ENCODE measurements around the gene ETFA. TPM values are rescaled to one million over a fixed set of nuclear protein-coding genes. Genes with fewer than 3 reads are reported as not detected.

The ETFA gene
- total RNA-seq, 1 experiment from 2014 or later: 170 TPM

DNA sequence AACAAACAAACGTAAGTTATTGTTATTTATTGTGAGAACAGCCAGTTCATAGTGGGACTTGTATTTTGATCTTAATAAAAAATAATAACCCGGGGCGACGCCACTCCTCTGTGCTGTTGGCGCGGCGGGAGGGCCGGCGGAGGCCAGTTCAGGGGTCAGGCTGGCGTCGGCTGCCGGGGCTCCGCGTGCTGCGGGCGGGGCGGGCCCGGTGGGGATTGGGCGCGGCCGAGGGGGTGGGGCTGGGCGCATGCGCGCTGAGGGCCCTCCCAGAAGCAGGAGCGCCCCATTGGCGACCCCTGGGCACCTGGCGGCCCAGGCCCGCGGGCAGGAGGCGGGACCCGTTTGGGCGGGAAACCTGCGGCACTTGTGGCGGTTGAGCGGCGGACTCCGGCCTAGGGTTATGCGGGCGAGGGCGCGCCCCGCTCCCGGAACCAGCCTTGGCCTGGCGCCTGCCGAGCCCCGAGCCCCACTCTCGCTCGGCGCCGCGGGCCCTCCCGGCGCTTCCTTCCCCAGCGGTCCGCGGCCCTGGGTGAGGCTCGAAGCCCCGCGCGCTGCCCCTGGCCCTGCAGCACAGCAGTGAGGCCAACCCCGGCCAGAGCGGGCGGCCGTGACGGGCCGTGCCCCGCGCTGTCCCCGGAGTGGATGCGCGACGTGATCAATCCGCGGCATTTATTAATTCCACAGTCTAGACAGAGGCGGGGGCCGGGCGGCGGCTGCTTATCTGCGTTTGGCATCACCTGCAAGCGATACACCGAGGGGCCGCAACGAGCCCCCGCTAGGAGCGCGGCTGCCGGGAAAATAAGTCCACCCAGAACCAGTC is 31.3 kb upstream of the ETFA start:
- no peak overlapping the region for H3K4me3 ChIP-seq (ENCODE audit: low read length)
- H3K9me2 ChIP-seq (replicated peaks; ENCODE audit: insufficient read depth, low read length): no peaks in the 10 kb centered on the region
- H3K27ac ChIP-seq (ENCODE audit: low read length): no peak overlapping the region
- no peak overlapping the region for H3K4me2 ChIP-seq (ENCODE audit: low read depth, low read length, poor library complexity, severe bottlenecking)
- peaks cover 23% of the 10 kb centered on the region for H3K79me2 ChIP-seq (ENCODE audit: low read length)
- H2AFZ ChIP-seq (ENCODE audit: low read length): no peak overlapping the region
- no peak overlapping the region for H3K9ac ChIP-seq (ENCODE audit: low read length)
- peaks cover 16% of the 10 kb centered on the region for H3K4me1 ChIP-seq (ENCODE audit: low read length)
- H3K36me3 ChIP-seq (ENCODE audit: insufficient read depth, low read length): no peaks in the 10 kb centered on the region
- DNase-seq: no peak
- peaks cover 10% of the 10 kb centered on the region for H4K20me1 ChIP-seq (ENCODE audit: insufficient read depth, low read depth, low read length)
- no peaks in the 10 kb centered on the region for H3K27me3 ChIP-seq (ENCODE audit: low read length)
- H3K9me3 ChIP-seq (ENCODE audit: low read length): no peaks in the 10 kb centered on the region

DNA sequence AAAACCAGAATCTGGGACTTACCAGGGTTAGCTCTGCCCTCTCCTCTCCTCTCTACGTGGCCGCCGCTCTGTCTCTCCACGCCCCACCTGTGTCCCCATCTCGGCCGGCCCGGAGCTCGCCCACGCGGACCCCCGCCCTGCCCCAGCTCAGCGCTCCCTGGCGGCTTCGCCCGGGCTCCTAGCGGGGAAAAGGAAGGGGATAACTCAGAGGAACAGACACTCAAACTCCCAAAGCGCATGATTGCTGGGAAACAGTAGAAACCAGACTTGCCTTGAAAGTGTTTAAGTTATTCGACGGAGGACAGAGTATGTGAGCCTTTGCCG is 30.8 kb upstream of the ETFA start:
- Histone ChIP-seq H3K4me2 (ENCODE audit: low read depth, low read length, poor library complexity, severe bottlenecking) (no peak overlapping the region), H3K4me1 (ENCODE audit: low read length) (peaks cover 19% of the 10 kb centered on the region), H3K9ac (ENCODE audit: low read length) (no peak overlapping the region), H3K27me3 (ENCODE audit: low read length) (no peaks in the 10 kb centered on the region), H3K4me3 (ENCODE audit: low read length) (no peak overlapping the region), H3K9me2 (replicated peaks; ENCODE audit: insufficient read depth, low read length) (no peaks in the 10 kb centered on the region), H3K36me3 (ENCODE audit: insufficient read depth, low read length) (no peaks in the 10 kb centered on the region), H3K27ac (ENCODE audit: low read length) (no peak overlapping the region), H2AFZ (ENCODE audit: low read length) (no peak overlapping the region), H3K9me3 (ENCODE audit: low read length) (no peaks in the 10 kb centered on the region), H4K20me1 (ENCODE audit: insufficient read depth, low read depth, low read length) (peaks cover 10% of the 10 kb centered on the region), H3K79me2 (ENCODE audit: low read length) (peaks cover 29% of the 10 kb centered on the region)
- no peak for DNase-seq

DNA sequence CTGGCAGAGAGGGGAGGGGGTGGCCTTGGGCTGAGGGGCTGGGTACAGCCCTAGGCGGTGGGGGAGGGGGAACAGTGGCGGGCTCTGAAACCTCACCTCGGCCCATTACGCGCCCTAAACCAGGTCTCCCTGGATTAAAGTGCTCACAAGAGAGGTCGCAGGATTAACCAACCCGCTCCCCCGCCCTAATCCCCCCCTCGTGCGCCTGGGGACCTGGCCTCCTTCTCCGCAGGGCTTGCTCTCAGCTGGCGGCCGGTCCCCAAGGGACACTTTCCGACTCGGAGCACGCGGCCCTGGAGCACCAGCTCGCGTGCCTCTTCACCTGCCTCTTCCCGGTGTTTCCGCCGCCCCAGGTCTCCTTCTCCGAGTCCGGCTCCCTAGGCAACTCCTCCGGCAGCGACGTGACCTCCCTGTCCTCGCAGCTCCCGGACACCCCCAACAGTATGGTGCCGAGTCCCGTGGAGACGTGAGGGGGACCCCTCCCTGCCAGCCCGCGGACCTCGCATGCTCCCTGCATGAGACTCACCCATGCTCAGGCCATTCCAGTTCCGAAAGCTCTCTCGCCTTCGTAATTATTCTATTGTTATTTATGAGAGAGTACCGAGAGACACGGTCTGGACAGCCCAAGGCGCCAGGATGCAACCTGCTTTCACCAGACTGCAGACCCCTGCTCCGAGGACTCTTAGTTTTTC is 30.2 kb upstream of the ETFA start:
- H3K9me3 ChIP-seq (ENCODE audit: low read length): no peaks in the 10 kb centered on the region
- peaks cover 10% of the 10 kb centered on the region for H4K20me1 ChIP-seq (ENCODE audit: insufficient read depth, low read depth, low read length)
- no peaks in the 10 kb centered on the region for H3K27me3 ChIP-seq (ENCODE audit: low read length)
- no peak for DNase-seq
- no peak overlapping the region for H3K4me3 ChIP-seq (ENCODE audit: low read length)
- H3K79me2 ChIP-seq (ENCODE audit: low read length): peaks cover 32% of the 10 kb centered on the region
- H2AFZ ChIP-seq (ENCODE audit: low read length): no peak overlapping the region
- no peak overlapping the region for H3K27ac ChIP-seq (ENCODE audit: low read length)
- H3K4me2 ChIP-seq (ENCODE audit: low read depth, low read length, poor library complexity, severe bottlenecking): no peak overlapping the region
- peaks cover 19% of the 10 kb centered on the region for H3K4me1 ChIP-seq (ENCODE audit: low read length)
- H3K9me2 ChIP-seq (replicated peaks; ENCODE audit: insufficient read depth, low read length): no peaks in the 10 kb centered on the region
- no peaks in the 10 kb centered on the region for H3K36me3 ChIP-seq (ENCODE audit: insufficient read depth, low read length)
- no peak overlapping the region for H3K9ac ChIP-seq (ENCODE audit: low read length)

DNA sequence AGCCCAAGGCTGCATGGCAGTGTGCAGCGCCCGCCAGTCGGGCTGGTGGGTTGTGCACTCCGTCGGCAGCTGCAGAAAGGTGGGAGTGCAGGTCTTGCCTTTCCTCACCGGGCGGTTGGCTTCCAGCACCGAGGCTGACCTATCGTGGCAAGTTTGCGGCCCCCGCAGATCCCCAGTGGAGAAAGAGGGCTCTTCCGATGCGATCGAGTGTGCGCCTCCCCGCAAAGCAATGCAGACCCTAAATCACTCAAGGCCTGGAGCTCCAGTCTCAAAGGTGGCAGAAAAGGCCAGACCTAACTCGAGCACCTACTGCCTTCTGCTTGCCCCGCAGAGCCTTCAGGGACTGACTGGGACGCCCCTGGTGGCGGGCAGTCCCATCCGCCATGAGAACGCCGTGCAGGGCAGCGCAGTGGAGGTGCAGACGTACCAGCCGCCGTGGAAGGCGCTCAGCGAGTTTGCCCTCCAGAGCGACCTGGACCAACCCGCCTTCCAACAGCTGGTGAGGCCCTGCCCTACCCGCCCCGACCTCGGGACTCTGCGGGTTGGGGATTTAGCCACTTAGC is 29.6 kb upstream of the ETFA start:
- peaks cover 32% of the 10 kb centered on the region for H3K79me2 ChIP-seq (ENCODE audit: low read length)
- H2AFZ ChIP-seq (ENCODE audit: low read length): no peak overlapping the region
- no peaks in the 10 kb centered on the region for H3K27me3 ChIP-seq (ENCODE audit: low read length)
- H3K9ac ChIP-seq (ENCODE audit: low read length): no peak overlapping the region
- H3K27ac ChIP-seq (ENCODE audit: low read length): no peak overlapping the region
- H3K4me1 ChIP-seq (ENCODE audit: low read length): peaks cover 20% of the 10 kb centered on the region
- no peaks in the 10 kb centered on the region for H3K9me2 ChIP-seq (replicated peaks; ENCODE audit: insufficient read depth, low read length)
- H3K4me3 ChIP-seq (ENCODE audit: low read length): no peak overlapping the region
- no peaks in the 10 kb centered on the region for H3K36me3 ChIP-seq (ENCODE audit: insufficient read depth, low read length)
- DNase-seq: no peak
- peaks cover 10% of the 10 kb centered on the region for H4K20me1 ChIP-seq (ENCODE audit: insufficient read depth, low read depth, low read length)
- no peaks in the 10 kb centered on the region for H3K9me3 ChIP-seq (ENCODE audit: low read length)
- H3K4me2 ChIP-seq (ENCODE audit: low read depth, low read length, poor library complexity, severe bottlenecking): no peak overlapping the region

DNA sequence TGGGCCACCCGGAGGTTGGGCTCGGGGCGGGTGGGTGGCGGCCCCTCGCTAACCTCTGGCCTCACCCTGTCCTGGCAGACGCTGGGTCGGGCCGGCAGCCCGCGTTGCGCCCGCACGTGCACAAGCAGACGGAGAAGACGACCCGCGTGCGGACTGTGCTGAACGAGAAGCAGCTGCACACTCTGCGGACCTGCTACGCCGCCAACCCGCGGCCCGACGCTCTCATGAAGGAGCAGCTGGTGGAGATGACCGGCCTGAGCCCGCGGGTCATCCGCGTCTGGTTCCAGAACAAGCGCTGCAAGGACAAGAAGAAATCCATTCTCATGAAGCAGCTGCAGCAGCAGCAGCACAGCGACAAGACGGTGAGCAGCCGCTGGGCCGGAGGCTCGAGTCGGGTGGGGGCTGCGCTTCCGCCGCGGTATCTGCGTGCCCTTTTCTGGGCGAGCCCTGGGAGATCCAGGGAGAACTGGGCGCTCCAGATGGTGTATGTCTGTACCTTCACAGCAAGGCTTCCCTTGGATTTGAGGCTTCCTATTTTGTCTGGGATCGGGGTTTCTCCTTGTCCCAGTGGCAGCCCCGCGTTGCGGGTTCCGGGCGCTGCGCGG is 29.0 kb upstream of the ETFA start:
- H3K9ac ChIP-seq (ENCODE audit: low read length): no peak overlapping the region
- no peak for DNase-seq
- H3K4me2 ChIP-seq (ENCODE audit: low read depth, low read length, poor library complexity, severe bottlenecking): no peak overlapping the region
- peaks cover 10% of the 10 kb centered on the region for H4K20me1 ChIP-seq (ENCODE audit: insufficient read depth, low read depth, low read length)
- H3K79me2 ChIP-seq (ENCODE audit: low read length): peaks cover 32% of the 10 kb centered on the region
- no peaks in the 10 kb centered on the region for H3K27me3 ChIP-seq (ENCODE audit: low read length)
- H3K4me3 ChIP-seq (ENCODE audit: low read length): no peak overlapping the region
- H3K4me1 ChIP-seq (ENCODE audit: low read length): peaks cover 26% of the 10 kb centered on the region
- H2AFZ ChIP-seq (ENCODE audit: low read length): no peak overlapping the region
- H3K9me3 ChIP-seq (ENCODE audit: low read length): no peaks in the 10 kb centered on the region
- H3K27ac ChIP-seq (ENCODE audit: low read length): no peak overlapping the region
- H3K9me2 ChIP-seq (replicated peaks; ENCODE audit: insufficient read depth, low read length): no peaks in the 10 kb centered on the region
- H3K36me3 ChIP-seq (ENCODE audit: insufficient read depth, low read length): no peaks in the 10 kb centered on the region

DNA sequence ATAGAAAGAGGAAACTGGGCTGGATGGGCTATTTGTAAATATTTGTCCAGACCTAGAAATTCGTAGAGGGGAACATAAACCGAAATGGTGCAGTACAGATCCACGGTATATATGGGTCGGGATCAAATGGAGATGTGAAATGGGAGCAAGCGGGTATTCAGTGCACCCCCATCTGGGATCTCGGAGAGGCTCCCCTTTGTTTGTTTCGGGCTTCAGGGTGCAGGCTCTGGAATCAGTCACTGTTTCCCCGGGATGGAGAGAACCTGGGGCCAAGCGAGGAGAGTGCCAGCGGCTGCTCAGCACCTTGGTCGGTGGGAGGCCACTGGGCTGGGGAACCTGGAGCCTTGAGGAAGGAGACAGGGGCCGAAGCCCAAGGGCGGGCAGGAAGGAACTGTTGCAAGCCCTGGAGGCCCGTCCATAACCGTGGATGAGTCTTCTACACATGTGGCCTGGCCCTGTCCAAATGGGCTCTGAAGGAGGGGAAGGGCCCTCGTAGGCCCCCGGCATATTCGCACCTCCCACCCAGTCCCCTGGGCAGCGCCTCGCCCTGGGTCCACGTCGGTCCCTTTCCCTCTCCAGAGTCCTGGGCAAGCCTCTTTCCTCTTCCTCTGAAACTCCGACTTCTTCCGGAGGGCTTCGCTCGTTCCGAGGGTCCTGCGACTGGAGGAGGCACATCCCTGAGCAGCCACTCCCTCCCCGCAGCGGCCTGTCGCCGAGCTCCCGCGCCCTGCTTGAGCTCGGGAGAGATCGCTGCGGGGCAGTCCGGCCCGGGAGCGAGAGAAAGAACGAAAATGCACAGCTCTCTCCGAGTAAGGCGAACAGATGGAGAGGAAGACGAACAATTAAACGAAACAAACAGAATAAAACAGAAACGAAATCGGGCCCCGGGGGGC is 28.3 kb upstream of the ETFA start:
- no peaks in the 10 kb centered on the region for H3K36me3 ChIP-seq (ENCODE audit: insufficient read depth, low read length)
- H3K9ac ChIP-seq (ENCODE audit: low read length): peak overlapping the region; percentile 71
- peak; percentile 49 for DNase-seq
- H3K27ac ChIP-seq (ENCODE audit: low read length): no peak overlapping the region
- peaks cover 32% of the 10 kb centered on the region for H3K79me2 ChIP-seq (ENCODE audit: low read length)
- peaks cover 27% of the 10 kb centered on the region for H3K4me1 ChIP-seq (ENCODE audit: low read length)
- no peaks in the 10 kb centered on the region for H3K9me2 ChIP-seq (replicated peaks; ENCODE audit: insufficient read depth, low read length)
- H3K4me2 ChIP-seq (ENCODE audit: low read depth, low read length, poor library complexity, severe bottlenecking): peak overlapping the region; percentile 71
- peak overlapping the region; percentile 72 for H3K4me3 ChIP-seq (ENCODE audit: low read length)
- peaks cover 10% of the 10 kb centered on the region for H4K20me1 ChIP-seq (ENCODE audit: insufficient read depth, low read depth, low read length)
- H3K27me3 ChIP-seq (ENCODE audit: low read length): no peaks in the 10 kb centered on the region
- H3K9me3 ChIP-seq (ENCODE audit: low read length): no peaks in the 10 kb centered on the region
- no peak overlapping the region for H2AFZ ChIP-seq (ENCODE audit: low read length)

DNA sequence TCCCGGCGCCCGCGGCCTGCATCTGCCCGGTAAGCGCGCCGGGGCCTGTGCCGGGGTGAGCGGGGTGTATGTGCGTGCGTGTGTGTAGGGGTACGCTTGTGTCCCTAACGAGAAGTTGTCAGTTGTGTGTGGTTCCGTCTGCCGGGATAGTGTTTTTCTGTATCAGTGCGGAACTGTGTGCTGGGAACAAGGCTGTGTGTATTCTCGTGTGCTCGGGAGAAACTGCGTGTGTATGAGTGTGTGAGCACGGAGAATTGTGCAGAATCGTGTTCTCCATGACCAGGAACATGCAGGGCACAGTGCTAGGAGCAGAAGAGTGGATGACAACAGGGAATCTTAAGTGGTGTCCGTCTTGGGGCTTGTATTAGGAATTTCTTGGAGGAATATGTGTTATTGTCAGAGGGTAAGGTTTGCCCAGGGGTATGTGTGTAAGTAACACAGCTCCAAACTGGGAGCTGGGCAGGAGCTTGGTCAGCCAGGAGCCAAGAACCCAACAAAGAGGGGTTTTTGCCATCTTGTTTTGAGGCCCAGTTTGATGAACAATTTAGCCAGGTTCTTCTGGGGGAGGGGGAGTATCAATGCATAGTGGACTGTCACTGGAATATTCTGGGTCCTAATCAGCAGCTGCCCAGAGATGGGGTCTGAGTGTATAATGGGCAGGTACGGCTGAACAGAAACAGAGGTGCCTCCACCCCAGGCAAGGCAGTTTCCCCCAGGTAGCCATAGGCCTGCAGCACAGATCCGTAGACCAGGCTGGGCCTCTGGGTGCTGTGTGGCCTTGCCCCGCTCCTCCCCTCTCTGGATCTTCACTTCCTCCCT is 27.4 kb upstream of the ETFA start:
- Histone ChIP-seq H3K4me3 (ENCODE audit: low read length) (peak overlapping the region; percentile 72), H3K27ac (ENCODE audit: low read length) (no peak overlapping the region), H3K36me3 (ENCODE audit: insufficient read depth, low read length) (no peaks in the 10 kb centered on the region), H3K27me3 (ENCODE audit: low read length) (no peaks in the 10 kb centered on the region), H3K9me2 (replicated peaks; ENCODE audit: insufficient read depth, low read length) (no peaks in the 10 kb centered on the region), H4K20me1 (ENCODE audit: insufficient read depth, low read depth, low read length) (peaks cover 10% of the 10 kb centered on the region), H3K9ac (ENCODE audit: low read length) (peak overlapping the region; percentile 71), H3K4me2 (ENCODE audit: low read depth, low read length, poor library complexity, severe bottlenecking) (peak overlapping the region; percentile 71), H3K79me2 (ENCODE audit: low read length) (peaks cover 32% of the 10 kb centered on the region), H3K4me1 (ENCODE audit: low read length) (peaks cover 30% of the 10 kb centered on the region), H3K9me3 (ENCODE audit: low read length) (no peaks in the 10 kb centered on the region), H2AFZ (ENCODE audit: low read length) (no peak overlapping the region)
- DNase-seq: no peak

Measured in Karpas-422 (cell line).